Stimulated activated CD8-positive, alpha-beta memory T cell treated with anti-CD3 and anti-CD28 coated beads, Interleukin-15, amount 100 ng/mL, for 48 hours (primary cell): ENCODE results near the gene ITPR2.

Experiments used
- DNase-seq, 2 donors: peaks; one replicate each; pipeline ENCODE4 v3.0.0-alpha.2; 2020; ENCODE audit warnings: low read depth in 2 of 2

ITPR2 gene

GRCh38 chr12:26821212-26821701 lies 11.7 kb downstream of the ITPR2 start:
- no peak for DNase-seq

DNA sequence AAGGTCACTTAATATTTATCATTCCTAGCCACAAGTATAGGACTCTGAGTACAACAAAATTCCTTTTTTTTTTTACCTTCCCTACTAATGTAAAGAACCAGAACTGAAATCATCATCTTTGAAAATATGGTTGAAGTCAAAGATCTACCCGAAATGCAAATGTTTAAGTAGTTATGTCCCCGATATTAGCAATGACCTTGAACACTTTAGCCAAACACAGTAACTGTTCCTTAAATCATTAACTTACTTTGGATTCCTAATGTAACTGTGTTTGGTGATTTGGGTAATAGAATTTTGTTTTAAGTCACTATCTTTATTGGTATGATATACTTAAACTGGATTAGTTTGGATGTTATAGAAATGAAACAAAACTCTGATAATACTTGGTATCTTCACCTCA lies 14.4 kb downstream of the ITPR2 start:
- no peak for DNase-seq

GRCh38 chr12:26818201-26818600 lies 14.8 kb downstream of the ITPR2 start:
- no peak for DNase-seq

- DNase-seq: no peak
Observed at GRCh38 chr12:26817183-26817591, 15.8 kb downstream of the ITPR2 start.

DNA sequence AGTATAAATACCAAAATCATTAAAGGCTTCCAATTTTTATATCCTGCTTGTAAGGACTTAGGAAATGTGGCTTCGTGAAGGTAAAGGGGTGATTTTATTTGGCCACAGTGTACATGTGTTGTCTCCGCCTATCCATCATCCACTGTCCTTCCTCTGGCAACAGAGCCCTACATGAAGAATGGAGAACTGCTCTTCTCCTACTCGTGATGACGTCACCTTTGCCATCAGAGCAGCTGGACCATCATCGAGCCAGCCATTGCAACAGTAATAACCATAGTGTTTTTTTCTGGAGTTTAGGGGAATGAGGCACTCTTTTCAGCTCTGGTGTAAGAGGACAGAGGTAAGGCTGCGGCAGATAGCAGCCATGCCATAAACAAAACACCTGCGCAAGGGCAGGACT lies 19.2 kb downstream of the ITPR2 start:
- no peak for DNase-seq

GRCh38 chr12:26810330-26810729 lies 22.7 kb downstream of the ITPR2 start:
- DNase-seq: no peak

DNA sequence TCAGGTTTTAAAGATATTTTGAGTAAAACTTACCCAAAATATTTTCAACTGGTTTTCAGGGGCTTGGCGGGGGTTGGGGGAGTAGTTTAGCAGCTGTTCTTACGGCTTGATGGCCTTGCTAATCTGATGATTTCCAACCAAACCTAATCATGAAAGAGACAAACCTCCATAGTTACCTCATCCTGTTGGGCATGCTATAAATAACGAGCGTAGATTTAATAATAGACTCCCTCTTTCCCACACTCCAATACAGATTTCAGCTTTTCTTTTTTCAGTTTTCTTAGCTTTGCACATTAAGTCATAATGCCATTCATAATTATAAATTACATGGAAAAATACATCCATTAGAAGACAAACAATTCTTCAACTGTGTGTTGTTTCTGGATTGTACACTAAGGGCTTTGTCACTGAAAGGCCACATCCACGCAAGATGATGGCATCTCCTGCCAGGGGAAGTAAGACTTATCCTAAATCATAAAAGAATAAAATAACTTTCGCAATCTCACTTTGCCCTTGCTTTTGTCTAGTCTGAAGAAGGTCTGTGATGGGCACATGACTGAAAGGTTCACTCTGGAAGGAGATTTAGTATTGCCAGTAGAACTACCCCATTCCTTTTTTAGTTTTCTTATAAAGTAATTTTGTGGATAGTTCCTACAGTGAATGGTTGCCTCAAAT lies 23.2 kb downstream of the ITPR2 start:
- DNase-seq: no peak

DNA sequence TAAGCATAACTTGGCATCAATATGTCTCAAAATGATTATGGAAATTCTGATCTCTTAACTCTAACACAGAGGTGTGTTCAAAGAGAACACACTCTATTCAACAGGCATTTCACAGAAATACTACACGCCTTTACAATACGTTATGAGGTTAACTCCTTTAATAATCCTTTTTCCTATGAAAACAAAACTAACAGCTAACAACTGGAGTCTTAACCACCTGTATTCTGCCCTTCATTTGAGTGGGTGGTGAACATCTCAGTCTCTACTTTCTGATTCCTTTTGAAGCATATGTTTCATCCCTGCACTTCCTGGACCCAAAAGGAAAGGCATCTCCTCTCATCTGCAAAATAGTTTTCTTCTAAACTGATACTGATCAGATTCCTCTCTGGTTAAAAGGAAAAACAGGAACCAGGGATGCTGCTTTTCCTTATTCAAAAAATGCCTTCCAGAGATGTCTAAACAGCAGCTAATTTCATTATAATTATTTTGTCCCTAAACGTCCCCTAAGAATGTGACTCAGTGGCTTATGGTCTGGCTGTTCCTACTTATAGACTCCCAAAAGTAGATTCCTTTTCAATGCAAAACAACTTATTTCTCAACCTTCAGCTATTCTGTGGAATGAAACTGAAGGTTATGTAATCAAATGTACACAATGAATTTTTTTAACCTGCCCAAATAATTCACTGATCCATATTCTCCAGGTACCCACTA lies 24.1 kb downstream of the ITPR2 start:
- DNase-seq: no peak

DNA sequence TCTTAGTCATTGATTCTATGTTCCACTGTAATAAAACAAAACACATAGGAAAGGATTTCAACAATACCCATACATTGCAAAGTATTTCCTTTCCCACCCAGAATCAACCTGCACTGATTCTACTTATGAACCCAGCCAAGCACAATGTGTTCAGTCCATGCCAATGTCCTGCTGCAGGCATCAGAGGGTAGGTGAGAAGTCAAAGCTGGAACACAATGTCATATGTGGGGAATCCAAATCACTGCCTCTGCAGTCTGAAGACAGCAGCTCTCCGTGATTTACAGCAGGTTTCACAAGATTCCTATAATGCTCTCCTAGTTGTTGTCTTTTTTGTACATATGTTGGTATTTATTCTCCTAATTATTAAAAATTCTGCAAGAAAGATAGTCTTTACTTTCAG lies 25.7 kb downstream of the ITPR2 start:
- no peak for DNase-seq

- no peak for DNase-seq
Observed at GRCh38 chr12:26806556-26806955, 26.4 kb downstream of the ITPR2 start.

- no peak for DNase-seq
Observed at GRCh38 chr12:26805401-26805971, 27.5 kb downstream of the ITPR2 start.

DNA sequence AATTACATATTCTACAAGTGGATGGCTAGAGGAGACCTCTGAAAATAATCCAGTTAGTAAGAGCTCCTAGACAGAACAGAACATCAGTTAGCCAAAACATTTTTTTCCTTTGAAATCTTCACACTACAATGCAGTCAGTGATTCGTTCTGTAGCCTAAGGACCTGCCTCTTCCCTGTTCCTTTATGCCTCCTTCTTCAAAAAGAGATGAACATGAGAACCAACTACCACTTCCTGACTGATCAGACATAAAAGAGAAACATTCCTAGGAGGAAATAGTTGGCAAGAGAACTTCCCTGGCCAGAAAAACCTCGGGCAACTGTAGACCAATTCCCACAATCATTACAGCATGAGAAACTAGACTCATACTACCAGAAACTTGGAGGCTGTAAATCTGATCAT lies 29.4 kb downstream of the ITPR2 start:
- DNase-seq: no peak

DNA sequence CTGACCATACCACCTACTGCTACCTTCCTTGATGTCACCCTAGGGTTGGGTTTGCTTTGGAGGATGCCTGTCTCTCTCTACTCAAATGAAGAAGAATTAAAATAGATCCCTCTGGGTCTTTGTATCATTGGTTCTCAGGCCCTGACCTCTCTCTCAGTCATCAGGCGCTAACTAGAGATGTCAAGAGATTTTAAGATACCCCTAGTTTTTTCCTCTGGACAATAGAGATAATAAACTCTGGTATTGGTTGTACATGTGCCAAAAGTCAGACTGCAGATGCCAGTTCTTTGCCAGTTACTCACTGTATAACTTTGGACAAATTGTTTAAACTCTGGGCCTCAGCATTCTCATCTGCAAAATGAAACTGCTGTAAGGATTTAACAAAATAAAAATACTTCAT lies 31.5 kb downstream of the ITPR2 start:
- no peak for DNase-seq

DNA sequence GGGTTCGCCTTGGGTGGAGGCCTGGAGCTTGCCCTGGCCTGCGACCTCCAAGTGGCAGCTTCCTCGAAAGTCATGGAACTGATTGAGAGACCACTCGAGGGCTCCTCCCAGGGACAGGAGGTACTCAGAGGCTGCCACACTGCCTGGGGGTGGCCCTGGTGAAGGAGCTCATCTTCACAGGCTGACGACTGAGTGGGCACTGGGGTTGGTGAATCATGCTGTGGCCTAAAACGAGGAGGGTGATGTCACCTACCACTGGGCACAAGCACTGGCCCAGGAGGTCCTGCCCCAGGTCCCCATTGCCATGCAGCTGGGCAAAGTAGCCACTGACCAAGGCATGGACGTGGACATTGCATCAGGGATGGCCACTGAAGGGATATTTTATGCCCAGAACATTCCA lies 32.1 kb downstream of the ITPR2 start:
- no peak for DNase-seq

DNA sequence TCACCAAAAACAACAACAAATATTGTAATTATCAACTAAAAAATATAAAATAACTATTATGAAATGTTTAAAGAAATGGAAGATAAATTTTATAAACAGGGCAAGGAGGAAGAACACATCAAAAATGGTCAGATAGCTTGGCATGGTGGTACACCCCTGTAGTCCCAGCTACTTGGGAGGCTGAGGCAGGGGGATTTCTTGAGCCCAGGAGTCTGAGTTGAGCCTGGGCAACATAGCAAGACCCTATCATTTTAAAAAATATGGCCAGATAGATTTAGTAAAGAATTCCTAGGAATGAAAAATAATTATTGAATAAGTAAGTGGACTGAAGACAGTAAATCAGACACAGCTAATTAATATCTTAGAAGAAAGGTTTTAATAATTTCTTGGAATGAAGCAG lies 32.6 kb downstream of the ITPR2 start:
- DNase-seq: no peak

GRCh38 chr12:26799741-26800140 lies 33.3 kb downstream of the ITPR2 start:
- no peak for DNase-seq

GRCh38 chr12:26798640-26799039 lies 34.4 kb downstream of the ITPR2 start:
- DNase-seq: no peak

DNA sequence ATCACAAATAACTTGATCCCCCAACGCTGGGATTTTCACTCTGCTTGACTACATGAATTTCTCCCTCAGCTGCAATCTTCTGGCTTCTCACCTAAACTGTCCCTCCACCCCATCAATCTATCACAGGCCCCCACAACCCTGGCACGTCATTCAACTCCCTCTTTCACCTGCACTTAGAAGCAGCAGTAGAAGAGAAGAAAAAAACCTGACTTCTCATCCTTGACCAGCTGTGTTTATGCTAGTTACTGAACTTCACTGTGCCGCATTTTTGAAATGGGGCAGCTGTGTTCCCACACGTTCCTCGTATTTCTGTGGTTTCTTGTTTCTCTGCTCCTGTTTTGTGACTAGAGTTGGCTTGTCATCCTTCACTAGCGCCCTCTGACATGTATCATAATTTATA lies 35.0 kb downstream of the ITPR2 start:
- no peak for DNase-seq

- DNase-seq: no peak
Observed at GRCh38 chr12:26795910-26796309, 37.1 kb downstream of the ITPR2 start.

DNA sequence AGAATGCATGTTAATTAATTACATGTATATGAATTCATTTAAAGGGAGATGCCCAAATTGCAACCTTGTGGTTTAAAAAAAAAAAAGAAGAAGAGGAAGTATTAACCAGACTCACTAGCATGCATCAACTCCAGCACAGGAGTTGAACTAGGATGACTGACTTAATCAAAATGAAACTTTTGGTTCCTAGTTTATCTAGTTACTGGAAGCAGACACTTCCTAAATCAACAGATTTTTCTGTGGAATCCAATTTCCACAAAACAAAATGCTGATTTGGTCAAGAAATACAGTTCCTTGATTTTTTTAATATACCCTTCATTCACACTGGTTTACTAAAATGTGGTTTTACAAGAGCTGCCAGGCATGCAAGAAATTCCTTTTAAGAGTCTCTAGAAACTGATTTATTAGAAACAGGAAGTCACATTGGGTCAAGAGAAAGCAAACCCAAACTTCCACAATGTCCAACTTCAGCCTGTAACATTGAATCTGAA lies 41.6 kb downstream of the ITPR2 start:
- DNase-seq: no peak

DNA sequence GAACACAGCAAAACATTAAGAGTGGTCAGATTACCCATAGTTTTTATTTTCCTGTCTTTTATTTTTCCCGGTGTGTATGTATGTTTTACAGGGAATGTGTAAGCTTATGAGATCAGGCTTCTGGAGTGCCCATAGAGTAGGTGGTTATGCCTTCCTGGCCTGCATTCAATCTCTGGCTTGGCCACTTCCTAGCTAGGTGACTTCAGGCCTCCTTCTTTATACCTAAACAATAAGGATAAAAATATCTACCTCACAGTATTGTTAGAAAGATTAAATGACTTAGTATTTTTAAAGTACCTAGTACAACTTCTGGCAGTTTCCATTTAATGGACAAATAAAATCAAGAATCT lies 42.4 kb downstream of the ITPR2 start:
- no peak for DNase-seq

GRCh38 chr12:26789731-26790644 lies 43.0 kb downstream of the ITPR2 start:
- DNase-seq: no peak
